GM21737 (cell line): ENCODE results near the gene PRAMEF7.
"Not testable (repeated sequence)": the region's sequence is repeated elsewhere in the genome, so short reads cannot be mapped to it uniquely, and the experiment has no call there.

Experiments used
- ATAC-seq: cut with Tn5 transposase; IDR thresholded peaks from one replicate; pipeline ENCODE4 v1.9.1; 2021; ENCODE audit warnings: mild to moderate bottlenecking, moderate library complexity; ENCODE audit not compliant: unreplicated experiment

Gene PRAMEF7

GRCh38 chr1:12916310-12916709 is at the start of gene PRAMEF7:
TSS of gene PRAMEF7 (plus strand) at chr1:12916610. CDS start at chr1:12917693, 1,083 bp downstream.
- ATAC-seq, result not testable (repeated sequence)

GRCh38 chr1:12878453-12878852 is 38.0 kb upstream of the PRAMEF7 start:
- not testable (repeated sequence) for ATAC-seq

- not testable (repeated sequence) for ATAC-seq
Measured at GRCh38 chr1:12886101-12886500, 30.3 kb upstream of the PRAMEF7 start, which contains the start of gene PRAMEF4. TSS of gene PRAMEF4 (minus strand) at chr1:12886201. CDS start at chr1:12883394, 2,807 bp downstream.

GRCh38 chr1:12898170-12898569 is 18.2 kb upstream of the PRAMEF7 start, which contains the start of gene PRAMEF10:
TSS of gene PRAMEF10 (minus strand) at chr1:12898270. CDS start at chr1:12895847, 2,423 bp downstream.
- ATAC-seq, result not testable (repeated sequence)

- ATAC-seq, result not testable (repeated sequence)
Measured at GRCh38 chr1:12899186-12899585, 17.2 kb upstream of the PRAMEF7 start.

- ATAC-seq, result not testable (repeated sequence)
Measured at GRCh38 chr1:12903793-12904572, 12.4 kb upstream of the PRAMEF7 start.

- not testable (repeated sequence) for ATAC-seq
Measured at GRCh38 chr1:12921749-12922148, 5.3 kb downstream of the PRAMEF7 start.

GRCh38 chr1:12924368-12924767 is 8.0 kb downstream of the PRAMEF7 start:
- not testable (repeated sequence) for ATAC-seq

- ATAC-seq, result not testable (repeated sequence)
Measured at GRCh38 chr1:12947480-12947879, 31.1 kb downstream of the PRAMEF7 start, which contains the start of gene PRAMEF6. TSS of gene PRAMEF6 (minus strand) at chr1:12947580. CDS start at chr1:12942518, 5,062 bp downstream.
